IgD-negative memory B cell (primary cell): ENCODE measurements around the gene MLLT3. TPM values are rescaled to one million over a fixed set of nuclear protein-coding genes. Genes with fewer than 3 reads are reported as not detected.

Experiments used
- H3K27ac Mint-ChIP-seq, 3 donors: one replicate each; pipeline ENCODE4 v1.8.0; 2020 to 2022; ENCODE audit warnings: mild to moderate bottlenecking in 3 of 3, mixed read lengths in 3 of 3, moderate library complexity in 1 of 3
- H3K27me3 Mint-ChIP-seq: one replicate; pipeline ENCODE4 v1.8.0; 2021; ENCODE audit warnings: mixed read lengths
- H3K36me3 Mint-ChIP-seq: one replicate; pipeline ENCODE4 v1.8.0; 2020; ENCODE audit warnings: mild to moderate bottlenecking, mixed read lengths
- H3K4me1 Mint-ChIP-seq, 3 donors: one replicate each; pipeline ENCODE4 v1.8.0; 2020 to 2022; ENCODE audit warnings: mixed read lengths in 3 of 3, mild to moderate bottlenecking in 1 of 3
- H3K4me3 Mint-ChIP-seq, 4 donors: one replicate each; pipeline ENCODE4 v1.8.0; 2020 to 2022; ENCODE audit warnings: mild to moderate bottlenecking in 4 of 4, mixed read lengths in 4 of 4, moderate library complexity in 3 of 4
- H3K9me3 Mint-ChIP-seq, 3 donors: one replicate each; pipeline ENCODE4 v1.8.0; 2020 to 2021; ENCODE audit warnings: mixed read lengths in 3 of 3, mild to moderate bottlenecking in 1 of 3
- polyA plus RNA-seq: library from polyadenylated mRNA; unstranded; fragments of 300-500 nt; fragmentation: Illumina TruSeq; gene quantifications from one replicate; pipeline ENCODE4 v1.2.3, GENCODE V29; 2021

The MLLT3 gene
- polyA plus RNA-seq, 1 donor from 2014 or later: 3.2 TPM

GRCh38 chr9:20361656-20362570 lies 260.4 kb downstream of the MLLT3 start:
- Mint-ChIP-seq H3K27ac (peak overlapping the region in 1 of 3 donors; percentile 64), H3K4me1 (peaks cover 0 to 5% (median 3%) of the 10 kb centered on the region in 3 donors), H3K9me3 (no peaks in the 10 kb centered on the region), H3K4me3 (no peak overlapping the region), H3K36me3 (no peaks in the 10 kb centered on the region), H3K27me3 (no peaks in the 10 kb centered on the region)

- Mint-ChIP-seq H3K27ac (no peak overlapping the region), H3K36me3 (no peaks in the 10 kb centered on the region), H3K4me3 (no peak overlapping the region), H3K4me1 (peaks cover 0 to 5% (median 4%) of the 10 kb centered on the region in 3 donors), H3K9me3 (no peaks in the 10 kb centered on the region), H3K27me3 (no peaks in the 10 kb centered on the region)
Measured at GRCh38 chr9:20361229-20361628, 261.1 kb downstream of the MLLT3 start.

GRCh38 chr9:20358207-20358606 lies 264.1 kb downstream of the MLLT3 start:
- no peaks in the 10 kb centered on the region for H3K36me3 Mint-ChIP-seq
- H3K4me1 Mint-ChIP-seq: peaks cover 0 to 8% (median 4%) of the 10 kb centered on the region in 3 donors
- no peaks in the 10 kb centered on the region for H3K27me3 Mint-ChIP-seq
- no peak overlapping the region for H3K4me3 Mint-ChIP-seq
- H3K27ac Mint-ChIP-seq: no peak overlapping the region
- no peaks in the 10 kb centered on the region for H3K9me3 Mint-ChIP-seq

GRCh38 chr9:20357037-20357432 lies 265.3 kb downstream of the MLLT3 start:
- H3K4me1 Mint-ChIP-seq: peaks cover 0 to 8% (median 4%) of the 10 kb centered on the region in 3 donors
- H3K27ac Mint-ChIP-seq: no peak overlapping the region
- H3K36me3 Mint-ChIP-seq: no peaks in the 10 kb centered on the region
- H3K4me3 Mint-ChIP-seq: no peak overlapping the region
- H3K9me3 Mint-ChIP-seq: no peaks in the 10 kb centered on the region
- H3K27me3 Mint-ChIP-seq: no peaks in the 10 kb centered on the region

GRCh38 chr9:20356403-20357036 lies 265.8 kb downstream of the MLLT3 start:
- no peaks in the 10 kb centered on the region for H3K27me3 Mint-ChIP-seq
- no peaks in the 10 kb centered on the region for H3K36me3 Mint-ChIP-seq
- H3K9me3 Mint-ChIP-seq: no peaks in the 10 kb centered on the region
- no peak overlapping the region for H3K27ac Mint-ChIP-seq
- H3K4me3 Mint-ChIP-seq: no peak overlapping the region
- H3K4me1 Mint-ChIP-seq: peaks cover 0 to 5% (median 1%) of the 10 kb centered on the region in 3 donors

- Mint-ChIP-seq H3K27me3 (no peaks in the 10 kb centered on the region), H3K4me3 (no peak overlapping the region), H3K27ac (no peak overlapping the region), H3K9me3 (no peaks in the 10 kb centered on the region), H3K4me1 (peaks cover 0 to 3% (median 1%) of the 10 kb centered on the region in 3 donors), H3K36me3 (no peaks in the 10 kb centered on the region)
Measured at GRCh38 chr9:20355022-20355421, 267.3 kb downstream of the MLLT3 start.

GRCh38 chr9:20353931-20354652 lies 268.2 kb downstream of the MLLT3 start:
- Mint-ChIP-seq H3K36me3 (no peaks in the 10 kb centered on the region), H3K9me3 (no peaks in the 10 kb centered on the region), H3K27ac (no peak overlapping the region), H3K4me1 (peaks cover 0 to 3% (median 1%) of the 10 kb centered on the region in 3 donors), H3K27me3 (no peaks in the 10 kb centered on the region), H3K4me3 (no peak overlapping the region)

GRCh38 chr9:20353524-20353923 lies 268.8 kb downstream of the MLLT3 start:
- no peaks in the 10 kb centered on the region for H3K36me3 Mint-ChIP-seq
- no peak overlapping the region for H3K4me3 Mint-ChIP-seq

GRCh38 chr9:20352591-20352990 lies 269.7 kb downstream of the MLLT3 start:
- H3K27ac Mint-ChIP-seq: no peak overlapping the region

More at GRCh38 chr9:20353524-20353923, 268.8 kb downstream of the MLLT3 start:
- Mint-ChIP-seq H3K27ac (no peak overlapping the region), H3K4me1 (peaks cover 0 to 3% (median 1%) of the 10 kb centered on the region in 3 donors), H3K27me3 (no peaks in the 10 kb centered on the region), H3K9me3 (no peaks in the 10 kb centered on the region)

GRCh38 chr9:20351715-20352114 lies 270.6 kb downstream of the MLLT3 start:
- Mint-ChIP-seq H3K9me3 (no peaks in the 10 kb centered on the region), H3K4me3 (no peak overlapping the region), H3K27me3 (no peaks in the 10 kb centered on the region), H3K27ac (no peak overlapping the region), H3K36me3 (no peaks in the 10 kb centered on the region), H3K4me1 (peaks cover 0 to 3% (median 1%) of the 10 kb centered on the region in 3 donors)

More at GRCh38 chr9:20352591-20352990, 269.7 kb downstream of the MLLT3 start:
- H3K4me3 Mint-ChIP-seq: no peak overlapping the region
- no peaks in the 10 kb centered on the region for H3K36me3 Mint-ChIP-seq
- no peaks in the 10 kb centered on the region for H3K9me3 Mint-ChIP-seq
- peaks cover 0 to 3% (median 1%) of the 10 kb centered on the region in 3 donors for H3K4me1 Mint-ChIP-seq
- no peaks in the 10 kb centered on the region for H3K27me3 Mint-ChIP-seq

GRCh38 chr9:20349568-20349967 lies 272.7 kb downstream of the MLLT3 start:
- H3K27me3 Mint-ChIP-seq: no peaks in the 10 kb centered on the region
- H3K27ac Mint-ChIP-seq: no peak overlapping the region
- no peaks in the 10 kb centered on the region for H3K36me3 Mint-ChIP-seq

GRCh38 chr9:20343325-20343724 lies 279.0 kb downstream of the MLLT3 start:
- no peak overlapping the region for H3K27ac Mint-ChIP-seq
- H3K4me1 Mint-ChIP-seq: no peaks in the 10 kb centered on the region
- H3K9me3 Mint-ChIP-seq: no peaks in the 10 kb centered on the region
- no peaks in the 10 kb centered on the region for H3K27me3 Mint-ChIP-seq
- no peaks in the 10 kb centered on the region for H3K36me3 Mint-ChIP-seq
- no peak overlapping the region for H3K4me3 Mint-ChIP-seq

More at GRCh38 chr9:20349568-20349967, 272.7 kb downstream of the MLLT3 start:
- Mint-ChIP-seq H3K9me3 (no peaks in the 10 kb centered on the region), H3K4me3 (no peak overlapping the region), H3K4me1 (no peaks in the 10 kb centered on the region)

GRCh38 chr9:20340511-20340861 lies 281.8 kb downstream of the MLLT3 start:
- H3K4me3 Mint-ChIP-seq: no peak overlapping the region
- no peaks in the 10 kb centered on the region for H3K36me3 Mint-ChIP-seq
- no peaks in the 10 kb centered on the region for H3K4me1 Mint-ChIP-seq
- H3K27me3 Mint-ChIP-seq: peaks cover 5% of the 10 kb centered on the region
- H3K9me3 Mint-ChIP-seq: no peaks in the 10 kb centered on the region
- H3K27ac Mint-ChIP-seq: no peak overlapping the region

- Mint-ChIP-seq H3K9me3 (no peaks in the 10 kb centered on the region), H3K27ac (no peak overlapping the region), H3K4me1 (no peaks in the 10 kb centered on the region), H3K27me3 (peaks cover 5% of the 10 kb centered on the region), H3K36me3 (peaks cover 1% of the 10 kb centered on the region), H3K4me3 (no peak overlapping the region)
Measured at GRCh38 chr9:20335668-20336332, 286.5 kb downstream of the MLLT3 start.
